Gastrocnemius medialis (tissue), 4 donors: Measurements from ENCODE around the gene LRRC4.

Experiments
- POLR2A ChIP-seq, 2 donors: fragments of 450-650 bp; IDR thresholded peaks; one replicate each; pipeline ENCODE4 v1.6.1; 2017; ENCODE audit warnings: antibody characterized with exemption in 2 of 2, mild to moderate bottlenecking in 2 of 2, moderate library complexity in 2 of 2
- TF ChIP-seq, protein P1 (sequence below), 5 experiments: fragments of 450-650 bp in 3 of 5; fragments of 200-600 bp in 2 of 5; sonication (generic) in 2 of 5; IDR thresholded peaks in 4 of 5; conservative IDR thresholded peaks in 1 of 5; 1 replicate in 4 of 5; 2 replicates in 1 of 5; pipeline ENCODE4 v1.5.1; 2016 to 2019; ENCODE audit warnings: antibody characterized with exemption in 5 of 5, mild to moderate bottlenecking in 3 of 5, moderate library complexity in 3 of 5

DNA sequence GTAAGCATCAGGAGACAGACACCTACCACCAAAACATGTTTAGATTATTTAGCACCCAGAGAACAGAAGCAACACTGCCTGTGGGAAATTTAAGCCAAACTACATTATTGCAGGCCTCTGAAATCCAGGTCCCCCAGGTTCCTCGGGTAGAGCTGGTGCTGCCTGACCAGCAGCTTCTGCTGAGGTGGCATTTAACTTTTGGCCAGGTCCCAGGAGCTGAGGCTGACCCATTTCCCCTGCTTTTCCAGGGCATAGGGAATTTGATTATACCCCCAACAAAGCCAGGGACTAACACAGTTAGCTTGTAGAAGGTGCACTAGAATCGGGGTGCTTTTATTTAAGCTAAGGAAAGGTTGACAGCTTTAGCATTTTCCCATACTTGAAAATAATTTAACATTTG is 4.7 kb downstream of the LRRC4 start:
- no peak for TF ChIP-seq POLR2A (IDR thresholded peaks at IDR 0.05)
- TF ChIP-seq, protein P1, sequence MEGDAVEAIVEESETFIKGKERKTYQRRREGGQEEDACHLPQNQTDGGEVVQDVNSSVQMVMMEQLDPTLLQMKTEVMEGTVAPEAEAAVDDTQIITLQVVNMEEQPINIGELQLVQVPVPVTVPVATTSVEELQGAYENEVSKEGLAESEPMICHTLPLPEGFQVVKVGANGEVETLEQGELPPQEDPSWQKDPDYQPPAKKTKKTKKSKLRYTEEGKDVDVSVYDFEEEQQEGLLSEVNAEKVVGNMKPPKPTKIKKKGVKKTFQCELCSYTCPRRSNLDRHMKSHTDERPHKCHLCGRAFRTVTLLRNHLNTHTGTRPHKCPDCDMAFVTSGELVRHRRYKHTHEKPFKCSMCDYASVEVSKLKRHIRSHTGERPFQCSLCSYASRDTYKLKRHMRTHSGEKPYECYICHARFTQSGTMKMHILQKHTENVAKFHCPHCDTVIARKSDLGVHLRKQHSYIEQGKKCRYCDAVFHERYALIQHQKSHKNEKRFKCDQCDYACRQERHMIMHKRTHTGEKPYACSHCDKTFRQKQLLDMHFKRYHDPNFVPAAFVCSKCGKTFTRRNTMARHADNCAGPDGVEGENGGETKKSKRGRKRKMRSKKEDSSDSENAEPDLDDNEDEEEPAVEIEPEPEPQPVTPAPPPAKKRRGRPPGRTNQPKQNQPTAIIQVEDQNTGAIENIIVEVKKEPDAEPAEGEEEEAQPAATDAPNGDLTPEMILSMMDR (IDR thresholded peaks at IDR 0.05 in 4 of 5, conservative IDR thresholded peaks at IDR 0.05 in 1 of 5), result no peak
